Upper lobe of left lung (tissue), 6 donors: ENCODE measurements around the gene CCDC57. TPM values are rescaled to one million over a fixed set of nuclear protein-coding genes. Genes with fewer than 3 reads are reported as not detected.

Experiments used
- ATAC-seq, 2 donors: fragments of 200-7000 bp; cut with Tn5 transposase; one replicate each; pipeline ENCODE4 v1.9.1; 2022; ENCODE audit warnings: mild to moderate bottlenecking in 2 of 2, moderate library complexity in 2 of 2; ENCODE audit not compliant: low FRiP score in 2 of 2
- DNase-seq, 2 donors: peaks; one replicate each; pipeline ENCODE4 v3.0.0-alpha.2; 2019 to 2020
- H3K27ac ChIP-seq, 4 donors: fragments of 200-600 bp; sonication (generic); one replicate each; pipeline ENCODE4 v1.5.1; 2016 to 2019
- H3K27me3 ChIP-seq, 4 donors: fragments of 200-600 bp; sonication (generic); one replicate each; pipeline ENCODE4 v1.5.1; 2017 to 2019
- H3K36me3 ChIP-seq, 4 donors: fragments of 200-600 bp; sonication (generic); one replicate each; pipeline ENCODE4 v1.5.1; 2016 to 2019
- H3K4me1 ChIP-seq, 4 donors: fragments of 200-600 bp; sonication (generic); one replicate each; pipeline ENCODE4 v1.5.1; 2018 to 2019
- H3K4me3 ChIP-seq, 4 donors: fragments of 200-600 bp; sonication (generic); one replicate each; pipeline ENCODE4 v1.5.1; 2017 to 2019; ENCODE audit warnings: mild to moderate bottlenecking in 2 of 4, moderate library complexity in 1 of 4
- H3K9me3 ChIP-seq, 4 donors: fragments of 200-600 bp; sonication (generic); one replicate each; pipeline ENCODE4 v1.5.1; 2018 to 2019
- EP300 ChIP-seq, 4 donors: sonication (generic); formaldehyde crosslinking; IDR thresholded peaks; one replicate each; pipeline ENCODE4 v1.5.1; 2017; ENCODE audit warnings: antibody characterized with exemption in 4 of 4, control low read depth in 2 of 4
- POLR2A ChIP-seq, 4 donors: fragments of 450-650 bp; IDR thresholded peaks; one replicate each; pipeline ENCODE4 v1.5.1; 2016 to 2017; ENCODE audit warnings: antibody characterized with exemption in 4 of 4, mild to moderate bottlenecking in 2 of 4
- POLR2AphosphoS5 ChIP-seq, 2 donors: sonication (generic); formaldehyde crosslinking; IDR thresholded peaks; one replicate each; pipeline ENCODE4 v1.5.1; 2017; ENCODE audit warnings: antibody characterized with exemption in 2 of 2
- WGBS, 2 donors: methylation state at CpG; one replicate each; pipeline ENCODE4 v1.1.5; 2017 to 2018; 5-methylcytosine and 5-hydroxymethylcytosine counted together
- total RNA-seq, 6 donors: library from RNA; depleted of rRNA in 4 of 6; stranded (reverse); fragments of >200 nt in 4 of 6; gene quantifications; one replicate each; pipeline versions ENCODE4 v1.1.0 to v1.2.1, GENCODE V29; 2016 to 2021
- TF ChIP-seq, protein P1 (sequence below), 6 experiments: fragments of 450-650 bp in 4 of 6; fragments of 200-600 bp in 2 of 6; sonication (generic) in 2 of 6; IDR thresholded peaks; one replicate each; pipeline ENCODE4 v1.5.1; 2016 to 2019; ENCODE audit warnings: antibody characterized with exemption in 6 of 6
- donor health status: DM: no; HTN: no; CAD: no; lungs with moderate emphysema.
- donor health status: DM: no; HTN: yes; CAD: no; lungs with severe emphysema.

CCDC57 gene
- total RNA-seq, 6 donors from 2014 or later: 52.9 to 204 (median 71.8) TPM

DNA sequence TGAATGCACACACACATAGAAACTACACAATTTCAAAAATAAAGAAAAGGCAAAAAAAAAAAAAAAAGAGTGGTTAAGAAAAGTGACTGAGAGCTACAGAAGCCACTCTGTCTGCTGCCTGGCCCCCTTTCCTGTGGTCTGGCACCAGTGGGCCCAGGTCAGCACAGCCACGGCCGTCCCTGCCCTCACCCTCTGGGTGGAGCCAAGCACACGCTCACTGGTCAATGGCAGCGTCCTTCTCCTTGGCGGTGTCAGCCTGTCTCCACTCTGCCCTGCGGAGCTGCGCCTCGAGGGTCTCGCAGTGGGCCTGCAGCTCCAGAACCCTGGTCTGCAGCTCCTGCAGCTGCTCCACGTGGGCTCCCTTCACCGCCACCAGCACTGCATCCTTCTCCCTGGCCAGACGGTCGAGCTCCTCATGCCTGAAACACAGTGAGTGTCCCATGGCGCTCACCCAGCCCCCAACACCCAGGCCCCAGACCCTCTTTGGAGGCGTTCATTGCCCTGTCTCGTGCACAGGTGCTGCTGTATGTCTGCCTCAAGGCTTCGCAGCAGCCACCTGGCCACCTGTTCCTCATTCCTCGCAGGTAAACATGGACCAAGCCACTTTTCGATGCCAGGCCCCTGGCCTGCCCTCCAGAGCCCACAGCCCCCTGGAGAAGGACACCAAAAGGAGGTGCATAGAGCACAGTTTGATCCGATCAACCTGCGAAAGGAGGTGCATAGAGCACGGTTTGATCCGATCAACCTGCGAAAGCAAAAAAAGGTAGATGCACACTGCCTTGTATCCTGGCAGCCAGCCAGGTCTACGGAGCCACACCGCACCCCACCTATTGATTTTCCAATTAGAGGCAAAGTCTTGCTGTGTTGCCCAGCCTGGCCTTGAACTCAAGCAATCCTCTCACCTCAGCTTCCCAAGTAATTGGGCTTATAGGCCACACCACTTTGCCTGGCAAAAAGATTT, 24.4 kb downstream of the CCDC57 start:
- H3K36me3 ChIP-seq: peaks cover 10 to 46% (median 20%) of the 10 kb centered on the region in 4 donors
- H3K4me3 ChIP-seq: no peak overlapping the region
- no peak overlapping the region for H3K27ac ChIP-seq
- H3K4me1 ChIP-seq: no peaks in the 10 kb centered on the region
- H3K27me3 ChIP-seq: no peaks in the 10 kb centered on the region
- H3K9me3 ChIP-seq: no peaks in the 10 kb centered on the region
- TF ChIP-seq POLR2AphosphoS5 (IDR thresholded peaks at IDR 0.05) (no peak), EP300 (IDR thresholded peaks at IDR 0.05) (no peak), POLR2A (IDR thresholded peaks at IDR 0.05) (no peak)
- TF ChIP-seq, protein P1, sequence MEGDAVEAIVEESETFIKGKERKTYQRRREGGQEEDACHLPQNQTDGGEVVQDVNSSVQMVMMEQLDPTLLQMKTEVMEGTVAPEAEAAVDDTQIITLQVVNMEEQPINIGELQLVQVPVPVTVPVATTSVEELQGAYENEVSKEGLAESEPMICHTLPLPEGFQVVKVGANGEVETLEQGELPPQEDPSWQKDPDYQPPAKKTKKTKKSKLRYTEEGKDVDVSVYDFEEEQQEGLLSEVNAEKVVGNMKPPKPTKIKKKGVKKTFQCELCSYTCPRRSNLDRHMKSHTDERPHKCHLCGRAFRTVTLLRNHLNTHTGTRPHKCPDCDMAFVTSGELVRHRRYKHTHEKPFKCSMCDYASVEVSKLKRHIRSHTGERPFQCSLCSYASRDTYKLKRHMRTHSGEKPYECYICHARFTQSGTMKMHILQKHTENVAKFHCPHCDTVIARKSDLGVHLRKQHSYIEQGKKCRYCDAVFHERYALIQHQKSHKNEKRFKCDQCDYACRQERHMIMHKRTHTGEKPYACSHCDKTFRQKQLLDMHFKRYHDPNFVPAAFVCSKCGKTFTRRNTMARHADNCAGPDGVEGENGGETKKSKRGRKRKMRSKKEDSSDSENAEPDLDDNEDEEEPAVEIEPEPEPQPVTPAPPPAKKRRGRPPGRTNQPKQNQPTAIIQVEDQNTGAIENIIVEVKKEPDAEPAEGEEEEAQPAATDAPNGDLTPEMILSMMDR (IDR thresholded peaks at IDR 0.05): no peak
- ATAC-seq: no peak
- DNase-seq: peak in 1 of 2 donors; percentile 67
- WGBS, 2 donors: 92% methylated on average over 24 to 26 of the region's 26 CpGs

DNA sequence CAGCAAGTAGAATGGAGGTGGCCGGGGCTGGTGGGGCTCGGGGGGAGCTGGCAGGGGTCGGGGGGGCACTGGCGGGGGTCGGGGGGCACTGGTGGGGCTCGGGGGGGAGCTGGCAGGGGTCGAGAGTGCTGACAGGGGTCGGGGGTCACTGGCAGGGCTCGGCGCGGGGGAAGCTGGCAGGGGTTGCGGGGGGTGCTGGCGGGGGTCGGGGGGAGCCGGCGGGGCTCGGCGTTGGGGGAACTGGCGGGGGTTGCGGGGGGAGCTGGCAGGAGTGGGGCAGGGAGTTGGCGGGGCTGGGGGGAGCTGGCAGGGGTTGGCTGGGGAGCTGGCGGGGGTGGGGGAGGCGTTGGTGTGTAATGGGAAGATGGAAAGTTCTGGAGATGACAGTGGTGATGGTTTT, 25.1 kb downstream of the CCDC57 start:
- ATAC-seq: no peak
- TF ChIP-seq EP300 (IDR thresholded peaks at IDR 0.05) (no peak), POLR2A (IDR thresholded peaks at IDR 0.05) (no peak), POLR2AphosphoS5 (IDR thresholded peaks at IDR 0.05) (no peak)
- TF ChIP-seq, protein P1 (IDR thresholded peaks at IDR 0.05): no peak
- Histone ChIP-seq H3K9me3 (no peaks in the 10 kb centered on the region), H3K27ac (no peak overlapping the region), H3K36me3 (peaks cover 8 to 46% (median 19%) of the 10 kb centered on the region in 4 donors), H3K27me3 (no peaks in the 10 kb centered on the region), H3K4me3 (no peak overlapping the region), H3K4me1 (no peaks in the 10 kb centered on the region)
- 95 to 99% methylated on average over 4 to 8 of the region's 23 CpGs for WGBS, 2 donors
- DNase-seq: no peak

DNA sequence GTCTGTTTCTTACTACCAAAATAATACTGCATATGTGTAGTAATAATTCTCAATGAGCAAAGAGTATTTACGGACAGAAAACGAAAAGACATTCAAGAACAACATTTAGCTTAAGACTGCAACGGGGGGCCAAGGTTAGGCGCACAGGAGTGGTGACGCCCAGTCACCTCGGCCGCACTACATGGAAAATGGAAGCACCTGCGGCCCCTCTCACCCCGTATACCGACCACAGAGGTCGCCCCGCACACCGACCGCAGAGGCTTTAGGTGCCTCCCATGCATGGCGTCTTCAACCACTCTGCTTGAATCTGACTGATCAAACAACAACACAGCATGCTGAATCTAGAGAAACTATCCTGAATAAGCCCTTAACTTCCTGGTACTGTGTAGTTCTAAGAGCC, 26.4 kb downstream of the CCDC57 start:
- H3K9me3 ChIP-seq: no peaks in the 10 kb centered on the region
- DNase-seq: no peak
- peaks cover 4 to 40% (median 15%) of the 10 kb centered on the region in 4 donors for H3K36me3 ChIP-seq
- H3K4me3 ChIP-seq: no peak overlapping the region
- no peak for TF ChIP-seq POLR2AphosphoS5 (IDR thresholded peaks at IDR 0.05)
- no peak for TF ChIP-seq POLR2A (IDR thresholded peaks at IDR 0.05)
- TF ChIP-seq EP300 (IDR thresholded peaks at IDR 0.05): no peak
- TF ChIP-seq, protein P1 (IDR thresholded peaks at IDR 0.05): no peak
- 91% methylated on average over 15 of the region's 15 CpGs for WGBS, 2 donors
- ATAC-seq: no peak
- H3K4me1 ChIP-seq: no peaks in the 10 kb centered on the region
- no peak overlapping the region for H3K27ac ChIP-seq
- no peaks in the 10 kb centered on the region for H3K27me3 ChIP-seq

DNA sequence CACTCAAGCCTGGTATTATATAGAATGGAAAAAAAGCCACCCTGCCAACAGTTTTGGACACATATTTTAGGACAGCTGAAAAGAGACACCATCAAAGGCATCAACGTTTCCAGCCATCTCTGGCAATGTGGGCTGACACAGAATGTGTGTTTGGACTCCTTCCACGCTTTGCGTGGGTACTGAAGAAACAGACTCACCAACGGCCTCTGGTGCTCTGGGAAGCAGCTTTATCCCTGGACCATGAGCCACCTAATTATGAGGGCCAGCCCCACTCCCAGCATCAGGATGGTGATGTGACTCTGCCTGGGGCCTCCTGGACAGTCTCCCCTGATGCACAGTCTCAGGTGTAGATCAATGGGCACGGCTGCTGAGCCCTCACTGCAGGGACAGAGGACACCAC, 27.9 kb downstream of the CCDC57 start:
- Histone ChIP-seq H3K27me3 (no peaks in the 10 kb centered on the region), H3K4me1 (no peaks in the 10 kb centered on the region), H3K4me3 (no peak overlapping the region), H3K27ac (no peak overlapping the region), H3K36me3 (peaks cover 4 to 46% (median 20%) of the 10 kb centered on the region in 4 donors), H3K9me3 (no peaks in the 10 kb centered on the region)
- WGBS, 2 donors: 90 to 93% methylated on average over 2 to 5 of the region's 5 CpGs
- TF ChIP-seq, protein P1 (IDR thresholded peaks at IDR 0.05): no peak
- DNase-seq (no peak), ATAC-seq (no peak)
